GM12873 (cell line): ENCODE data around the gene POLA2.

ENCODE experiments used
- CTCF ChIP-seq: IDR thresholded peaks from 2 replicates; pipeline ENCODE4 v1.5.1; 2012; ENCODE audit warnings: low read depth, mild to moderate bottlenecking, moderate library complexity, low read length, control low read depth; ENCODE audit not compliant: insufficient read depth; ENCODE audit errors: missing control alignments

The POLA2 gene

GRCh38 chr11:65246506-65246905 is 15.3 kb upstream of the POLA2 start:
- no peak for TF ChIP-seq CTCF

- no peak for TF ChIP-seq CTCF
These were observed 10.3 kb upstream of the POLA2 start for GRCh38 chr11:65251476-65251875.

GRCh38 chr11:65254724-65255123 is 7.0 kb upstream of the POLA2 start:
- TF ChIP-seq CTCF = no peak

GRCh38 chr11:65258988-65259387 is 2.8 kb upstream of the POLA2 start:
- no peak for TF ChIP-seq CTCF

- TF ChIP-seq CTCF = no peak
These were observed 1.5 kb upstream of the POLA2 start for GRCh38 chr11:65260302-65260701.

GRCh38 chr11:65260756-65261590 is 789 bp upstream of the POLA2 start:
- no peak for TF ChIP-seq CTCF

- no peak for TF ChIP-seq CTCF
These were observed 569 bp downstream of the POLA2 start for GRCh38 chr11:65262381-65262680.
